Adrenal gland (tissue), 5 donors: Measurements from ENCODE around the gene EVI5L.

ENCODE experiments used
- CTCF ChIP-seq, 6 experiments: fragments of 450-650 bp in 4 of 6; fragments of 200-600 bp in 2 of 6; sonication (generic) in 1 of 6; IDR thresholded peaks; 1 replicate in 5 of 6; 2 replicates in 1 of 6; pipeline versions ENCODE4 v1.5.1 to v1.8.0; 2016 to 2021; ENCODE audit warnings: antibody characterized with exemption in 6 of 6, mild to moderate bottlenecking in 2 of 6, moderate library complexity in 1 of 6
- POLR2A ChIP-seq, 2 donors: fragments of 450-650 bp; IDR thresholded peaks; one replicate each; pipeline ENCODE4 v1.6.1; 2017; ENCODE audit warnings: antibody characterized with exemption in 2 of 2, mild to moderate bottlenecking in 2 of 2, moderate library complexity in 1 of 2
- donor health status: DM: no; HTN: no; CAD: no.

DNA sequence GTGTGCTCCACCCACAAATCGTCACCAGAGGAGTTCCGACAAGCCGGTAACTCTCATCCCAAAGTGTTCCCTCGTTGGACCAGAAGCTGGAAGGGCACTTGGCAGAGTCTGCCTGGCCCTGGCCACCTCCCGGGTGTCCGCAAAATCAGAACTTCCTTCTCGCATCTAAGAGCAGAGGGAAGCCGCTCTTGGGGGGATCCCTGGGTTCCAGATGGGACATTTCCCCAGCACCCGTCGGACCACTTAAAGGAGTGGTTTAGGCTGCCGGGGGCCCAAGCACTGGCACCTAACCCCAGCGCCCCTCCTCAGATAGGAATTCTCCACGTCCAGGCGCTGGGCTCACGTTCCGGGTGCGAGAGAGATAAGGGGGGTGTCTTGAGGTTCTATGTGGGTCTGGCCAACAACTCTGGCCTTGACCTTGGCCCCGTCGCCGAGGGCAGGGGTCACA, 72.8 kb downstream of the EVI5L start:
- TF ChIP-seq CTCF (IDR thresholded peaks at IDR 0.05) (no peak), POLR2A (IDR thresholded peaks at IDR 0.05) (no peak)
